Inflammatory macrophage treated with lipopolysaccharide for 1 hour (primary cell): ENCODE results near the gene NUP153.

ENCODE experiments used
- DNase-seq, 2 donors: peaks; one replicate each; pipeline ENCODE4 v3.0.0-alpha.2; 2020 to 2022

NUP153 gene

GRCh38 chr6:17656092-17656491 is 50.6 kb downstream of the NUP153 start:
- DNase-seq = no peak

- no peak for DNase-seq
These were observed 53.4 kb downstream of the NUP153 start for GRCh38 chr6:17653198-17653882.

- DNase-seq = no peak
These were observed 55.9 kb downstream of the NUP153 start for GRCh38 chr6:17650656-17651309.

- DNase-seq = no peak
These were observed 58.0 kb downstream of the NUP153 start for GRCh38 chr6:17648745-17649144.

GRCh38 chr6:17640477-17640917 is 66.2 kb downstream of the NUP153 start:
- DNase-seq = peak; percentile 47 to 52

- no peak for DNase-seq
These were observed 68.5 kb downstream of the NUP153 start for GRCh38 chr6:17638212-17638715.

GRCh38 chr6:17635568-17635967 is 71.2 kb downstream of the NUP153 start:
- DNase-seq = no peak

GRCh38 chr6:17633465-17634188 is 73.1 kb downstream of the NUP153 start:
- DNase-seq = no peak

GRCh38 chr6:17632934-17633333 is 73.8 kb downstream of the NUP153 start:
- no peak for DNase-seq

GRCh38 chr6:17630511-17631073 is 76.1 kb downstream of the NUP153 start:
- no peak for DNase-seq

GRCh38 chr6:17629824-17630510 is 76.8 kb downstream of the NUP153 start:
- no peak for DNase-seq

GRCh38 chr6:17628873-17629272 is 77.9 kb downstream of the NUP153 start:
- DNase-seq = no peak

GRCh38 chr6:17624396-17624795 is 82.3 kb downstream of the NUP153 start:
- no peak for DNase-seq

GRCh38 chr6:17622144-17622543 is 84.6 kb downstream of the NUP153 start:
- DNase-seq = no peak

- DNase-seq = no peak
These were observed 85.7 kb downstream of the NUP153 start for GRCh38 chr6:17621003-17621402.

GRCh38 chr6:17615794-17616193 is 90.9 kb downstream of the NUP153 start:
- DNase-seq = no peak

GRCh38 chr6:17612048-17612447 is 94.7 kb downstream of the NUP153 start:
- DNase-seq = no peak

GRCh38 chr6:17610835-17611234 is 95.9 kb downstream of the NUP153 start:
- no peak for DNase-seq

GRCh38 chr6:17606606-17607005 is 100.1 kb downstream of the NUP153 start:
- DNase-seq = no peak

- no peak for DNase-seq
These were observed 103.8 kb downstream of the NUP153 start for GRCh38 chr6:17602888-17603287.

GRCh38 chr6:17601386-17601703 is 105.4 kb downstream of the NUP153 start:
- no peak for DNase-seq

- DNase-seq = peak; percentile 26 to 36
These were observed 106.0 kb downstream of the NUP153 start for GRCh38 chr6:17600527-17601385.
